AML-193 (cell line): Measurements from ENCODE around the gene FAM83D.

Experiments
- DNase-seq, 2 experiments: peaks; one replicate each; lab custom pipeline; 2025; lab: John Stamatoyannopoulos, UW

Gene FAM83D, protein sequence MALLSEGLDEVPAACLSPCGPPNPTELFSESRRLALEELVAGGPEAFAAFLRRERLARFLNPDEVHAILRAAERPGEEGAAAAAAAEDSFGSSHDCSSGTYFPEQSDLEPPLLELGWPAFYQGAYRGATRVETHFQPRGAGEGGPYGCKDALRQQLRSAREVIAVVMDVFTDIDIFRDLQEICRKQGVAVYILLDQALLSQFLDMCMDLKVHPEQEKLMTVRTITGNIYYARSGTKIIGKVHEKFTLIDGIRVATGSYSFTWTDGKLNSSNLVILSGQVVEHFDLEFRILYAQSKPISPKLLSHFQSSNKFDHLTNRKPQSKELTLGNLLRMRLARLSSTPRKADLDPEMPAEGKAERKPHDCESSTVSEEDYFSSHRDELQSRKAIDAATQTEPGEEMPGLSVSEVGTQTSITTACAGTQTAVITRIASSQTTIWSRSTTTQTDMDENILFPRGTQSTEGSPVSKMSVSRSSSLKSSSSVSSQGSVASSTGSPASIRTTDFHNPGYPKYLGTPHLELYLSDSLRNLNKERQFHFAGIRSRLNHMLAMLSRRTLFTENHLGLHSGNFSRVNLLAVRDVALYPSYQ

DNA sequence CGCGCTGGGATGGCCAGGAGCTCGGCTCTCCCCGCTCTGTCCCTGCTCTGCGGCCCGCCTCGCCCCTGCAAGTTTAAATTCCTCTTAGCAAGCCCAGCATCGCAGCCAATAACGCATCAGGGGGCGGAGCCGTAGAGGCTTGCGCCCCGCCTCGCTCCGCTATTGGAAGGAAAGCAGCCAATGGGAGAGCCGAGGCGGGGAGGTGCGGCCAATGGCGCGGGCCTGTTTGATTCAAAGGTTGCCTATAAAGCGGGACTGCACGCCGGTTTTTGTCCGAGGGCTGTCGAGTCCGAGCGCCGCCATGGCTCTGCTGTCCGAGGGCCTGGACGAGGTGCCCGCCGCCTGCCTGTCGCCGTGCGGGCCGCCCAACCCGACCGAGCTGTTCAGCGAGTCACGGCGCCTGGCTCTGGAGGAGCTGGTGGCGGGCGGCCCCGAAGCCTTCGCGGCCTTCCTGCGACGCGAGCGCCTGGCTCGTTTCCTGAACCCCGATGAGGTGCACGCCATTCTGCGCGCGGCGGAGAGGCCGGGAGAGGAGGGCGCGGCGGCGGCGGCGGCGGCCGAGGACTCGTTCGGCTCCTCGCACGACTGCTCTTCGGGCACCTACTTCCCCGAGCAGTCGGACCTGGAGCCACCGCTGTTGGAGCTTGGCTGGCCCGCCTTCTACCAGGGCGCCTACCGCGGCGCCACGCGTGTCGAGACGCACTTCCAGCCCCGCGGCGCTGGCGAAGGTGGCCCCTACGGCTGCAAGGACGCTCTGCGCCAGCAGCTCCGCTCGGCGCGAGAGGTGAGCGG lies at the start of gene FAM83D:
FAM83D (plus strand) TSS at position 276 of the 792 bp plus-strand sequence; CDS start at position 302, 26 bp downstream.
- DNase-seq: peak; percentile 96 to 97

DNA sequence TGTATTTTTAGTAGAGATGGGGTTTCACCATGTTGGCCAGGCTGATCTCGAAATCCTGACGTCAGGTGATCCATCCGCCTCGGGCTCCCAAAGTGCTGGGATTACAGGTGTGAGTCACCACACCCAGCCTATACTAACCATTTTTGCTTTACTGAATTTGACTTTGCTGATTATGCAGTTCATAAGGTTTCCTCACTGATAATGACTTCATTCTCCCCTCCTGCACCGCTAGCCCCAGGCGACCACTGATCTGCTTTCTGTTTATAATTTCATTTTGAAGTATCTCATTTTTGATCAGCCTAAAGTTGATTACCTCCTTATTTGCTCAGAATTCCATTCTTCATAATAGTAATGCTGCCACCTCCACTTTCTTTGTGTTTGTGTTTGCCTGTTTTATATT lies 48.7 kb upstream of the FAM83D start:
- DNase-seq: no peak

DNA sequence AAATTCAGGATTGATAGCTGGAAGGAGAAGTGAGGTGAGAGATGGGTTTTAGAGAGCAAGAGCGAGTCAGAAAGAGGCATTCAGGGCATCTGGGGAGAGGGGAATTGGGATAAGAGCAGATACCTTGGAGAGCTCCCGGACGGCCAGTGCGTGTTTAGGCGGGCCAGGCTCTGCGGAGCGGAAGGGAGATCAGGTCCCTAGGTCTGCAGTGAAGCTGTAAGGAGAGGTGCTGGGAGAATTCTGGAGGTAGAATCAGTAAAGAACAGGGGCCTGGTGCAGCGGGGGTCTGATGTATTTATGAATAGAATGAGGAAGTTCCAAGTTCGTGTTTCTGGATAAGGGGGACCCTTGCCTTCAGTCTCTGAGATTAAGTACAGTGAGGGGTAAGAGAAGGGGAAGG lies 47.4 kb upstream of the FAM83D start:
- DNase-seq: no peak

DNA sequence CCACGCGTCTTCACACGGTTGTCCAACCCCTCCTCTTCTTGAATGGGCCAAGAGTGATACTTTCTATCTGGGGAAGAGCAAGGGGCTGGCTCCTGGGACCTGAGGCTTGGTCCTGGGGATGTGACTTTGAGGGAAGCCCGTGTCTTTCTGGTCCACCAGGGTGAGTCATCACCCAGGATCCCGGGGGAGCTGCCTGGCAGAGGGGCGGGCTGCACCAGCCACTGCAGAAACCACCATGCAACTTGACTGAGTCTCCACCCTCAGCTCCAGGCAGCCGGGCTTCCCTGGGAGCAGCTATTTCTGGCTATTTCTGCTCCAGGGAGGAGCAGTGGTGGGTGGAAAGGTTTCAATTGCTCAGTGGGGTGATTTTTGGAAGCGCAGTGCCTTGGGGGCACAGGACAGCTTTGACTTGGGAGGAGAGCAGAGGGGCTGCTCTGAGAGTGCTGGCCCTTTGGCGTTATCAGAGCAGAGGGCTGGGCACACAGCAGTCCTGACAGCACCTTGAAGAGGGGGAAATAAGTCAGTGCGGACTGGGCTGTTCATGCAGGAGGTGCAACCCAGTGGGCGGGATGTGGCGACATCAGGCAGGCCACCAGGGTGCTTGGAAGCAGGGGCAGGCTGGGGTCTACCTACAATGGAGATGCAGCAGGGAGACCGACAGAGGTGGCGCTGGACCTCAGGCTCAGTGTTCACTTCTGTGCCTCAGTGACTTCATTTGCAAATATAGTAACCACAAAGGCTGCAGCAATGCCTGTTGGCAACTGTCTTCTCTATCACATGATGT lies 45.1 kb upstream of the FAM83D start:
- DNase-seq: no peak

DNA sequence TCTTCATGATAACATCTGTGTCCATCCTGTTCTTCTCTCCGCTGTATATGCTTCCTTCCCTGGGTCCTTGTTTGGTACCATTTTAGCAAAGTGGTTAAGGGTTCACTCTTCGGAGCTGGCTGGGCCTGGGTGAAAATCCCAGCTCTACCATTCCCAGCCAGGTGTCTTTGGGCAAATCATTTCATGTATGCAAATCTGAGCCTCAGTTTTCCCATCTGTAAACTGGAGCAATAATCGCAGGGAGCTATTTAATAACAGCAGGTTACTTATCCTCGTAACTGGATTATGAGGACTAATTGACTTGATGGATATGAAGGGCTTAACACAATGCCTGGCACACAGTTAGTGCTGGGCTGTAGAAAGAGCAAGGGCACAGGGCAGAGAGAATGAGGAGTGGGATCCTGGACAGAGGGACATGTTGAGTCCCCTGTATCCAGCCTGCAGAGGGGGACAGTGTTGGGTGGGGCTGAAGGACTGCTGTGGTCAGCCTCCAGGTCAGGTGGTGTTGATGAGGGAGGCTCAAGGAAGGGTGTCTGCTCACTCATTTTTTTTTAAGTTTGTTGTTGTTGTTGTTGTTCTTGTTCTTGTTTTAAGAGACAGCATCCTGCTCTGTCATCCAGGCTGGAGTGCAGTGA lies 44.3 kb upstream of the FAM83D start:
- no peak for DNase-seq

DNA sequence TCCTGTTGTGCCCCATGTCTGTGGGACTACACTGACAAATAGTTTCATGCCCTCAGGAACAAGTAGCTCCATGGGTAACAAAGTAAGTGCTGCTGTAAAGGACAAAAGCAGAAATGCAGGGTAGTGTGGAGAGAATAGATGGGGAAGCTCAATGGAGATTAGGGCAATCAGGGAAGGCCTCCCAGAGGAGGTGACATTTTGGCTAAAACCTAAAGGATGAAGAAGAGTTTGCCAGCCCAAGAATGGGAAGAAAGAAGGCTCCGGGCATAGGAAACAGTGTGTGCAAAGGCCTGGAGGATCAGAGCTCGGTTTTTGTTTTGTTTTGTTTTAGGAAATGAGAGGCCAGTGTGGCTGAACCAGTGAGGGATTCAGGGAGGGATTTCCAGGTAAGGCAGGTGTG lies 43.6 kb upstream of the FAM83D start:
- DNase-seq: no peak

DNA sequence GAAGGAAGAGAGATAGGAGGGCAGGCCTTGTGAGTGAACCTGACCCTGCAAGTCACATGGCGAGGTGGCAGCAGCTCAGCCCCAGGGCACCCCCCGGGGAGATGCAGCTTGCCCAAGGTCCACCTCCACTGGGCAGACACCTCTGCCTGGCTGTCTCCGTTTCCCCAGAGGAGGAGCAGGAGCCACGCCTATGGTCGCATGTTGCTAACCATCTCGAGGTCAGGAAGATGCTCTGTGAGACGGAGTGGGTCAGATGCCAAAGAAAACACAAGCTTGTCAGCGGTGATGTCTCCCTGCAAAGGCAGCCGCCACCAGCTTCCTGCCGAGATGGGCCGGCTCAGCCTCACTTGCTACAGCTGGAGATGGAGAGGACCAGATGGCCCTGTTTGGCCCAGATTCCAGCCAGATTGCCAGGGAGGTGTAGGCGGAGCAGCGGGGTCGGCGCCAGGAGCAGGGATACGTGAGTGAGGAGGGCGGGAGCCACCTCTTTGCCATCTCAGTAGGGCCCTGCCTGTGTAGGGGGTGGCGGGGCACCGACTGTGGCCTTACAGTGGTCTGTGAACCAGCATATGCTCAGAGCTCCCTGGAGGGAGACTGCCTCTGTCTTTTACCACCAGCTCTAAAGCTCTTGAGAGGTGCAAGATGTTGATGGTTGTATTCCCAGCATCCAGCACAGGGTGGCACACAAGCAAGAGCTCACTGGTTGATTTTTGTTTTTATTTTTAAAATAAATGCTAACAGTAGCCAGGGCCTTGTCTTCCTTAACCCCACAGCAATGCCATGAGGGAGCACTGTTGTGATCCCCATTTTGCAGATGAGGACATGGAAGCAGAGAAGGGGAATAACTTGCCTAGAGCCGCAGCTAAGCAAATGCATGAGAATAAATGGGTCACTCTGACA lies 42.9 kb upstream of the FAM83D start:
- no peak for DNase-seq

DNA sequence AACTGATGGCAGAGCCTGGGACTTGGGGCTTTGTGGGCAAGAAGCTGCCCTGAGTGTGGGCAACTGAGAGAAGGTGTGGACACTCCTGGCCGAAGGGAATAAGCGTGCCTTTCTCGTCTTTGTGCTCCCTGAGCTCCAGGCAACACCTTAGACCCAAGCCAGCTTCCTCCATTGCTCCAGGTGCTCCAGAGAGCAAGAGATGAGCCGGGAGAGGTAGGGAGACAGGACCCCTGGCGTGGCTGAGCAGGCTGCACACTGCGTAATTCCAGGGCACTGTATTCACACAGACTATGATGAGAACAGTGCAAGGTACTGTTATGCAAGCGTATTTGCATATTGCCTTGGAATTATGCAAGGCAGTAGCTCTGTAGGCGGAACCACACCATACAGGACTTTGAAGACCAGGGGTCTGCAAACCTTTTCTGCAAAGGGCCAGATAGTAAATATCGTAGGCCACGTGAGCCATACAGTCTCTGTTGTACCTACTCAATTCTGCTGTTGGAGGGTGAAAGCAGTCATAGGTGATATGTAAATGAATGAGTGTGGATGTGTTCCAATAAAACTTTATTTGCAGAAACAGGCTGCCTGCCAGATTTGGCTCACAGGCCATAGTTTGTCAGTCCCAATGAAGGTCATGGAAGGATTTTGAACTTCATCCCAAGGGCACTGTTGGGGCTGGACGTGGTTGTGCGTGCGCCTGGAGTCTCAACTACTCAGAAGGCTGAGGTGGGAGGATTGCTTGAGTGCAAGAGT lies 42.1 kb upstream of the FAM83D start:
- DNase-seq: no peak

DNA sequence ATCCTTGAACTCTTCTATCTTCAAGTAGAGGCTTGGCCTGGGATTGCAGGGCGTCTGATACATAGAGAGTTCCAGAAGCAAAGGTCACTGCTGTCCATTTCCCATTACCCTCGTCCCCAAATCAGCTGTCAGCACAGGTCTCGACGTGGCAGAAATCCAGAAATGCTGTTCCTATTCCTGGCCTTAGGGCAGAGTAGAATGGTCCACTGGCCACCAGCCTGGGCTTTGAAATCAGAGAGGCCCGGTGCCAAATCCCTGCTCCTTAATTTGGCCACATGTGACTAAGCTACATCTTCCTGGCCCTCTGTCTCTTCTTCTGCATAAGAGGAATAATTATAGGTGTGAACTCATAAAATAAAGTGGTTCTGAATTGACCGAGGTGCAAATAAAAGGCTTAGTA lies 40.9 kb upstream of the FAM83D start:
- no peak for DNase-seq

DNA sequence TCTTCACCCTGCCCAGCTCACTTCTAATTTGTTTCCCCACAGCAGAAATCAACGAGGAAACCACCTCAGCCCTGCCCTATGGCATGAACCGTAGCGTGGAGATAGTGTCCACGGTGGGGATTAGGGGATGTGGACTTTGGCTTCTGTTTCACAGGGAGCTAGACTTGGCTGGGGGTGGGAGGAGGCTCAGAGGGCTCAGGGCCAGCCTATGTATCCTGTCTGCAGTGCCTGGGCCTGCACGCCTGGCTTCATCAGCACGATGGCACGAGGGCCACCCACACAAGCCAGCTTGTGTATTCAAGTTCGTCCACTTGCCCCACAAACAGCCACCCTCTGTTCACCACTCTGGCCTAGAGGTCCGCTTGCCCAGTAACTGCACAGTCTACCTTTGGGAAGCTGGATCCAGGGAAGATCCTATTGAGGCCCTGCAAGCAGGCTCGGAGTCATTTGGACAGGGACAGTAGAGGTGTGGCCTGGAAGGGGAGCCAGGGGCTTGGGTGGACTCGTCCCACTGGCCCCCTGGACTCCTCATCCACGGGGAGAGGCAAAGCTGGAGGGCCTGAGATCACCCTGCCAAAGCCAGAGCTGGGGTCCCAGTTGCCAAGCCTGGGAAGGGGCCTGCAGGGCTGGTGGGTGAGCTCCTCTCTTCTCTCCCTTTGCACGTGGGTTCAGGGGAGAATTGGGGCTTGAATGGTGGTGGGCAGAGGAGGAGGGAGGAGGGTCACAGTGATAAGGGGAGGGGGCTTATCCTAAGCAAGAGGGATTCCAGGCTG lies 38.0 kb upstream of the FAM83D start:
- no peak for DNase-seq

DNA sequence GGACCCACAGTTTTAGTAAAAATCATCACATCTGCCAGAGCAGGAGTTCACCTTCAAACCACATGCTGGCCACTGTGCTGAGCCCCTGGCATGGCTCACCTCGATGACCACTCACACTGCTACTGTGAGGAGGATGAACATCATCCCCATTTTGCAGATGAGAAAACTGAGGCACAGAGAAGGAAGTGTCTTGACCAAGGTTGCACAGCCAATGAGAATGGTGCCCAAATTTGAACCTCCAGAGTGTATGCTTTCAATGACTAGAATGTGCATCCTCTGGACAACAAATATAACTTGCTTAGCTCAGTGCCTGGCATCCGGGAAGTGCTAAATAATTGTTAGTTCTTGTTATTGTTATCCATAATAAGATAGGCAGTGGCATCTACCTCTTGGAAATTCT lies 37.2 kb upstream of the FAM83D start:
- DNase-seq: no peak

DNA sequence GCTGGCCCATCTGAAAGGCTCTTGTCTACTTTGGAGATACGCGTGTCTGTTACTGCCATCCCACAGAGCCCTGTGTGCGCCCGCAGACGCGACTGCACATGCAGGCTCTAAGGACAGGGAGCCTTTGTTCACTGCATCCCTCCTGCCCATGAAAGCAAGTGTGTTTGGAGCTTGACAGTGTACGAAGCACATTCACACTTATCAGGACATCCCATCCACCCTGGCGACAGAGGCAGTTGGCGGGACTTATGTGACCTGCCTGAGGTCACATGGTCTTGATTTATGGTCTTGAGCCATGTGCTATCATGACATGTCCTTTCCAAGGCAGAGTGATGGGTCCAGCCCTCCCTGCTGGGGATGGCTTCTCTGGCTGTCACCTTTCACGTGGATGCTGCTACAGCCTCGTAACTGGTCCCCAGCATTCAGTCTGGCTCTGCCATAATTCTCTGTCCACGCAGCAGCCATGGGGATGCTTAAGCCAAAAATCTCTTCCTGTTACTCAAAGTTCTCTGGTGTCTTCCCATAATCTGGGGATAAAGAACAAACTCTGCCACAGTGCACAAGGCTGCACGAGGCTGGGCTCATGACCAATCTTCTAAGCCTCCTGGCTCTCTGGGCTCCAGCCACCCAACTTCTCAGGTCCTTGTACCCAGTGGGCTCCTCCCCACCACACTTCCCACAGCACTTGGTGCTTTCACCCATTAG lies 36.3 kb upstream of the FAM83D start:
- DNase-seq: no peak

DNA sequence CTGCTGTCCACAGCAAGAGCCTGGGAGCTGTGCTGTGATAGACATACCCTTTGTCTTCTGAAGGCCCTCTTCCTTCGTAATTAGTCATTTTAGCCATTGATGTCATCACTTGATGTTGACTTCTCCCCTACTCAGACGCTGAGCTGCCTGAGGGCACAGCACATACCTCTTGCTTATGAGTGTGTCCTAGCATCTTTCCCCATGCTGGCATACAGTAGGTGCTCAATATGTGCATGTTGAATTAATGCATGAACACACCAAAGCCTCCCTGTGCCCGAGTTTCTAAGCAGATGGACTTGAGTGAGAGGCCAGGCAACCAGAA lies 35.8 kb upstream of the FAM83D start:
- no peak for DNase-seq

DNA sequence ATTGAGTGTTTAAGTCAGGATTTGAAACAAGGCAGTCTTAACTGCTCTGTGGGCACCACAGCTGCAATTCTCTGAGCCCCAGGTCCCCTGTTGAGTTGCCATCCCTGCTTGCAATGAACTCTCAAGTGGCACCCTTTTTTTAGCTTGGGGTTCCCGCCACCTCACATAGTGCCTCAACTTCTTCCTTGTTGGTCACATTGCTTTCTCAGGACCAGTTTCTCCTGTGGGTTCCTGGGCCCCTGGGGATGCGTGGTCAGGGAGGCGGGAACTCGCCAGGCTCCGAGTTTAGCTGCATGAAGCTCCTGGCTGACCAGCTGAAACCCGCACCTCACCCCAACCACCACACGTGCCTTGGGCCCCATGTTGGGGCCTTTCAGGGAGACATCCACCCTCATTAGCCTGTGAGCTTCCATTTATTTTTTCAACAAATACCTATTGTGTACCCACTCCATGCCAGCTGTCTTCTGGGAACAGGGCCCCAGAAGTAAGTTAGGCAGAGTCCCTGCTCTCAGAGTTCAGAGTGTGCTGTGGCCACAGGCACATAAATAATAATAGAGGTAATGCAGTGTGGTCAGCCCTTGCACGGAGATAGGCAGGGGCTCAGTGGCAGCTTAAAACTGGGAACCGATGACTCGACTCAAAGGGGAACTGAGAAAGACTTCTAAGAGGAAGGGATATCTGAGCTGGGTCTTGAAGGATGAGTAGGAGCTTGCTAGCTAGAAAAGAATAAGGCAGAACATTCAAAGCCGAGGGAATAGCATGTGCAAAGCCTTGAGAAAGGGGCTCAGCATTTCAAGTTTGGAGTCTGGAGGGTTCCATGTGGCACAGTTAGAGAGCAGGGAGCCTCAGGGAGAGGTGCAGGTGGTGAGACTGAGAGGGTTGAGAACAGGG lies 33.9 kb upstream of the FAM83D start:
- DNase-seq: no peak

DNA sequence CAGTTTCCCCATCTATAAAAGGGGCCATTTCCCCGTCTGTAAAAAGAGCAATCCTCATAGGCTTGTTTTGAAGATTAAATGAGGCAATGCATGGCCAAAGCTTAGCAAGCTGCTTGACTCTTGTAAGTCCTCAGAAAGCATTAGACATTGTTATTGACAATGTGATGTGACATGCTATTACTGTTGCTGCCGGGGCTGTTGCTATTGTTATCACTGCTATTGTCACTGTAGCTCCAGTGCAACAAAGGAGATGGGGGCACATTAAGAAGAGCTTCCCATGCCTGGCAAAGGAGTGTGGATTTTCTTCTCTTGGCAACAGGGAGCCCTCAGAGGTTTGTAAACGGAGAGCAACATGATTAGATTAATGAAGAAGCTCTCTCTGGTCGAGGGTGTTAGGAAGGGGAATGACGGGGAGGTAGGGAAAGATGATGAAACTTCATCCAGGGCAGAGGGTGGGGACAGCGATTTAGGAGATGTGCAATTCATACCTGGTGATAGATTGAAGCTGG lies 33.1 kb upstream of the FAM83D start:
- no peak for DNase-seq

DNA sequence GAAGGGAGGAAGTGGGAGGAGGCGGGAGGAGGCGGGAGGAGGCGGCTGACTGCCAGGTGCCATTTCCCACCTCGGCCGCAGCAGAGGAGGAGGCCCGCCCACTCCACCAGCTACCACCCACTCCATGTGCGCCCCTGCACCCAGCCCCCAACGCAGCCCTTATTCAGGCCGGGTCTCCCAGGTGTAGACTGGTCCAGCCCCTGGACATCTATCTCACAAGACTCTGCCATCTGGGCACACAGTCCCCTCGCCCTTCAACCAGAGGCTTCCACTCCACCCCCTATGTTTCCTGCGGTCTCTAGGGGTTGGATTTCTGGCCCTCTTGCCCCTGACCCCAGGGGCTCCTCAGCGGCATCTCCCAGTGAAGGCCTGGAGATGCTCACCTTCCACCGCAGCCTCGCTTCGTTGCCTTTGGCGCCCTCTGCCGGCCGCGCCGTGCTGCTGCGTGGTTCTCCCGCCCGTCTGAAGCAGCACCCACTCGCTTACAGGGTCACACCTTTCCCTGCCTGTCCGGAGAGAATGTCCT lies 32.6 kb upstream of the FAM83D start:
- DNase-seq: peak; percentile 28 to 29
